ENCODE data around the gene ROCK2. TPM values are rescaled to one million over a fixed set of nuclear protein-coding genes. Genes with fewer than 3 reads are reported as not detected.
A peak's percentile ranks its signal among the peaks of the same experiment; 100 is the strongest.

The ROCK2 gene
- total and polyA plus RNA-seq, 8 donors = 3.5 to 21.5 (median 12.1) TPM

DNA sequence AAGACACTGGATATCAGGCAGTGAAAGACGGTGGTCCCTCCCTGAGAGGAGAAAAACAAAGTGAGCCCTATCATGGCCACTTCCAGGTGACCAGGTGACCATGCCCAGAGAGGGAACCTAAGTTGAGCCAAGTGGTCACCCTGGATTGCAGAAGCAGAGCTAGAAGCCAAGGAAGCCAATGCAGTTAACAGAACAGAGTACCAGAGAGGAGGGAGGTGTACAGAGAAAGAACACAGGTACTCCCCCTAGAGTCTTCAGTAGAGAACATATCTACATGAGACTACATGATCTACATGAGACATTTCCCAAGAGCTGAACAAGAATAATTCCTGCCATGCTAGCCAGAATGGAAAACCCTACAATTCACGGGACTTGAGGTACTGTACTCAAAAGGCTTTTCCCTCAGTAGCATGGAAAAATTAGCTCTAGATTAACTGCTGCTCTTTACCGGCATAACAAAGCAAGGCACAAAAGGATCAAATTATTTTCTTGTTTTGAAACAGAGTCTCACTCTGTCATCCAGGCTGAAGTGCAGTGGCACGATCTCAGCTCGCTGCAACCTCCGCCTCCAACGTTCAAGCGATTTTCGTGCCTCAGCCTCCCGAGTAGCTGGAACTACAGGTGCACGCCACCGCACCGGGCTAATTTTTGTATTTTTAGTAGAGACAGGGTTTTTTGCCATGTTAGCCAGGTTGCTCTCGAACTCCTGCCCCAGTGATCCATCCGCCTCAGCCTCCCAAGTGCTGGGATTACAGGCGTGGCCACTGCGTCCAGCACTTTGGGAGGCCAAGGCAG lies 23.5 kb downstream of the ROCK2 start:
- no peaks in the 10 kb centered on the region for H3K27me3 ChIP-seq
- no peak overlapping the region for H3K27ac ChIP-seq
- H3K4me3 ChIP-seq = no peak overlapping the region
- FAIRE-seq = no peak
- TF ChIP-seq, protein P1, sequence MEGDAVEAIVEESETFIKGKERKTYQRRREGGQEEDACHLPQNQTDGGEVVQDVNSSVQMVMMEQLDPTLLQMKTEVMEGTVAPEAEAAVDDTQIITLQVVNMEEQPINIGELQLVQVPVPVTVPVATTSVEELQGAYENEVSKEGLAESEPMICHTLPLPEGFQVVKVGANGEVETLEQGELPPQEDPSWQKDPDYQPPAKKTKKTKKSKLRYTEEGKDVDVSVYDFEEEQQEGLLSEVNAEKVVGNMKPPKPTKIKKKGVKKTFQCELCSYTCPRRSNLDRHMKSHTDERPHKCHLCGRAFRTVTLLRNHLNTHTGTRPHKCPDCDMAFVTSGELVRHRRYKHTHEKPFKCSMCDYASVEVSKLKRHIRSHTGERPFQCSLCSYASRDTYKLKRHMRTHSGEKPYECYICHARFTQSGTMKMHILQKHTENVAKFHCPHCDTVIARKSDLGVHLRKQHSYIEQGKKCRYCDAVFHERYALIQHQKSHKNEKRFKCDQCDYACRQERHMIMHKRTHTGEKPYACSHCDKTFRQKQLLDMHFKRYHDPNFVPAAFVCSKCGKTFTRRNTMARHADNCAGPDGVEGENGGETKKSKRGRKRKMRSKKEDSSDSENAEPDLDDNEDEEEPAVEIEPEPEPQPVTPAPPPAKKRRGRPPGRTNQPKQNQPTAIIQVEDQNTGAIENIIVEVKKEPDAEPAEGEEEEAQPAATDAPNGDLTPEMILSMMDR (IDR thresholded peaks at IDR 0.05) = no peak
- DNase-seq = peak in 1 of 6 donors; percentile 21
- H3K4me1 ChIP-seq = peaks cover 0 to 26% (median 10%) of the 10 kb centered on the region in 3 donors
- peak in 3 of 4 donors; percentile 18 to 51 (median 46) for ATAC-seq
- no peaks in the 10 kb centered on the region for H3K36me3 ChIP-seq
- H3K9me3 ChIP-seq = no peaks in the 10 kb centered on the region
- intact Hi-C loops (cut with DNase I) = no loop called here
- 96 to 99% methylated on average over 17 of the region's 17 CpGs for WGBS, 2 donors

DNA sequence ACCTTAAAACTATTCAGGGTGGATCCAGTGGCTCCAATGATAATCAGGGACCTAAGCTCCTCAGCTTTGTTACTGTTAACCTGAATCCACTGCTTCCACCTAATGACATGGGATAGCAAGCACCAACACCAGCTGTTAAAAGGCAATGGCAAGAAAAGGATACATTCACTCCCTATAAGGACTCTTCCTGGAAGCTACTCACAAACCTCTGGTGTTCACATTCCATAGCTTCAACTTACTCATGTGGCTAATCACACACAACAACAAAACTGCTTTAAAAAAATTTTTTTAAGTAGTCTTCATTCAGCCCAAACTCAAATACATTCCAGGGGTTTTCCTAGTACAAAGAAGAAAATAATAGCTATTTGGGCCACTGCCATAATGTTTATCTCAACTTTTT lies 24.5 kb downstream of the ROCK2 start:
- ATAC-seq (no peak), DNase-seq (no peak), FAIRE-seq (no peak)
- peaks cover 0 to 32% (median 11%) of the 10 kb centered on the region in 3 donors for H3K4me1 ChIP-seq
- H3K9me3 ChIP-seq = no peaks in the 10 kb centered on the region
- no peaks in the 10 kb centered on the region for H3K36me3 ChIP-seq
- intact Hi-C loops (cut with DNase I) = no loop called here
- TF ChIP-seq, protein P1 (IDR thresholded peaks at IDR 0.05) = no peak
- H3K4me3 ChIP-seq = no peak overlapping the region
- no peaks in the 10 kb centered on the region for H3K27me3 ChIP-seq
- H3K27ac ChIP-seq = no peak overlapping the region

DNA sequence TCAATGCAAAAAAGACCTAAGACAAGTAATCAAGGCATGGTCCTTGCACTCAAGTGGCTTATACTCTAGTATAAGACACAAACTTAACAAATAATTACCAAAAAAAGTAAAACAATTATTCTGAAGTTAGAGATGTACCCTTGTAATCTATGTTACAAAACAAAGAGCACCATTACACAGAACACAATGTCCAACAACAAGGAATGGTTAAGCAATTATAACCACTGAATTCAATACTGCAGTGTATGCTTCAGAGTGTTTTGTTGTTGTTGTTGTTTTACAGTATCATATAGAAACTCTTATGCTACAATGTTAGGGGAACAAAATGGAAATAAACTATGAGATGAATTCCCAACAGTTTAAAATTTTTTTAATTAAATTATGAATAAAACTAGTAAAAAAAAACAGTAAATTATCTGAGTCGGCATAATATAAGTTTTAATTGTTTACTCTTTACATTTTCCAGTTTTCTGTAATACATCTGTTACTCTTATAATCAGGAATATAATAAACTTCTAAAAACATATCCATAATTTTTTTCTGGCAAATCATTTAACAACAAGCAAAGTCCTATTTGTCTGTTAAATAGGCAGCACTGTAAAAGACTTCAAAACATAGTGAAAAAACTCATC lies 29.2 kb downstream of the ROCK2 start:
- DNase-seq = no peak
- no peak for ATAC-seq
- Histone ChIP-seq H3K9me3 (no peaks in the 10 kb centered on the region), H3K36me3 (no peaks in the 10 kb centered on the region), H3K4me3 (no peak overlapping the region), H3K27me3 (no peaks in the 10 kb centered on the region), H3K4me1 (peaks cover 0 to 21% (median 20%) of the 10 kb centered on the region in 3 donors), H3K27ac (no peak overlapping the region)
- intact Hi-C loops (cut with DNase I) = no loop called here
- TF ChIP-seq, protein P1 (IDR thresholded peaks at IDR 0.05) = no peak
- WGBS, 2 donors = 93 to 94% methylated on average over 1 of the region's 1 CpG
- FAIRE-seq = peak; percentile 5

DNA sequence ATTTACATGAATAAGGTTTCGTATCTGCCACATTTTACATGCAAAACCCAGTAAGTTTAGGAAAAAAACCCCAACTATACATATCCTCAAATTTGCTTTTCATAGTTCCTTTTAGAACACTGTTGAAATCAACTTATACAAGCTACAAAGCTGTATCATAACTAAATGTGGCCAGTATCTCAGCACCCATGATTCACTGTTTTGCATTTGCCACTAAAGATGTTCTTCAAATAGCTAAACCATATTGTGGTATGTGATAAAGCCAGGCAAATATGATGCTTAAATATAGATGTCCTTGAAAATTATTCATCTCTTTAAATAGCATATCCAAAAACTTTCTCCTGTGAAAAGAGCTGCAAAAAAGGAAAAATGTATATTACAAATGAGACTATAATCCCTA lies 29.9 kb downstream of the ROCK2 start:
- intact Hi-C loops (cut with DNase I) = no loop called here
- Histone ChIP-seq H3K27me3 (no peaks in the 10 kb centered on the region), H3K36me3 (no peaks in the 10 kb centered on the region), H3K4me1 (peaks cover 0 to 25% (median 19%) of the 10 kb centered on the region in 3 donors), H3K27ac (no peak overlapping the region), H3K4me3 (no peak overlapping the region), H3K9me3 (no peaks in the 10 kb centered on the region)
- TF ChIP-seq, protein P1 (IDR thresholded peaks at IDR 0.05) = no peak
- no peak for ATAC-seq
- FAIRE-seq = no peak
- no peak for DNase-seq
- 94 to 98% methylated on average over 1 of the region's 1 CpG for WGBS, 2 donors
